NCI-H2107 treated with DMSO at 0.1 percent for 48 hours (cell line): ENCODE measurements around the gene CGN.

ENCODE experiments used
- DNase-seq: peaks from one replicate; lab custom pipeline; 2025; ENCODE audit not compliant: unreplicated experiment; lab: John Stamatoyannopoulos, UW

CGN gene

GRCh38 chr1:151523326-151523725, 12.1 kb downstream of the CGN start:
- DNase-seq: no peak

DNA sequence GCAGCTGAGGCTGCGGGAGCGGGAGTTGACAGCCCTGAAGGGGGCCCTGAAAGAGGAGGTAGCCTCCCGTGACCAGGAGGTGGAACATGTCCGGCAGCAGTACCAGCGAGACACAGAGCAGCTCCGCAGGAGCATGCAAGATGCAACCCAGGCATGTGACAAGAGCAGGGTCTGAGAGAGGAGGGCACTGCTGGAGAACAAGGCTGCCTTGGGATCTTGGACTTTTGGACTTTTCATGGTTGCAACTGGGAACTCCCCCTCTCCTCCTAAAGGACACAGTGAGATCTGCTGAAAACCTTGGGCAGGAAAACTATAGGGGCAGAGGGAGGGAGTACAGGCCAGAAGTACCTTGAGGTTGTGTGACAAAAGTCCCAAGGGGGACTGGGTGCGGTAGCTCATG, 13.5 kb downstream of the CGN start:
- DNase-seq: no peak

GRCh38 chr1:151526735-151527525, 15.7 kb downstream of the CGN start:
- no peak for DNase-seq

- DNase-seq: no peak
These were observed 18.1 kb downstream of the CGN start for GRCh38 chr1:151529211-151529702.

DNA sequence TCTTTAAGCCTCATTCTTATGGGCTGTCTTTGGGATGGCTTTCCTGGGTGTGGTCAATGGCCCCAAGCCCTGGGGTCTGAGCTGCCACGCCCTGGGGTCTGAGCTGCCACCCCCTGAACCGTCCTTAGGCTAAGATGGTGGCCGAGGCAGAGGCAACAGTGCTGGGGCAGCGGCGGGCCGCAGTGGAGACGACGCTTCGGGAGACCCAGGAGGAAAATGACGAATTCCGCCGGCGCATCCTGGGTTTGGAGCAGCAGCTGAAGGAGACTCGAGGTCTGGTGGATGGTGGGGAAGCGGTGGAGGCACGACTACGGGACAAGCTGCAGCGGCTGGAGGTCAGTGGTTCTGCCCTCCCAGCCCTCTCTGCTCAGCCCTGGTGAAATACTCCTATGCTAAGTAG, 18.6 kb downstream of the CGN start:
- DNase-seq: no peak

GRCh38 chr1:151530461-151530860, 19.3 kb downstream of the CGN start:
- no peak for DNase-seq

DNA sequence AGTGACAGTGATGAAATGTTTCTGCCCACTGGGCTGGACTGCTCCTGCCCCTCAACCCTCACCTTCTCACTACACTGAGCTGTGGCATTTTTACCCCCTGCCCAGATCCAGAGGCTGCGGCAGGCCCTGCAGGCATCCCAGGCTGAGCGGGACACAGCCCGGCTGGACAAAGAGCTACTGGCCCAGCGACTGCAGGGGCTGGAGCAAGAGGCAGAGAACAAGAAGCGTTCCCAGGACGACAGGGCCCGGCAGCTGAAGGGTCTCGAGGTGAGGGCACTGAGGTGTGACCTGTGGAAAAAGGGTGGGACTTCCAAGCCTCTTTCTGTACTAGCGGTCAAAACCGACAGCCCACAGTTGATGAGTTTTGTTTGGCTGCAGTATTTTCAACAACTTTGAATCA, 22.7 kb downstream of the CGN start:
- no peak for DNase-seq

GRCh38 chr1:151534662-151535278, 23.6 kb downstream of the CGN start:
- DNase-seq: peak; percentile 61

DNA sequence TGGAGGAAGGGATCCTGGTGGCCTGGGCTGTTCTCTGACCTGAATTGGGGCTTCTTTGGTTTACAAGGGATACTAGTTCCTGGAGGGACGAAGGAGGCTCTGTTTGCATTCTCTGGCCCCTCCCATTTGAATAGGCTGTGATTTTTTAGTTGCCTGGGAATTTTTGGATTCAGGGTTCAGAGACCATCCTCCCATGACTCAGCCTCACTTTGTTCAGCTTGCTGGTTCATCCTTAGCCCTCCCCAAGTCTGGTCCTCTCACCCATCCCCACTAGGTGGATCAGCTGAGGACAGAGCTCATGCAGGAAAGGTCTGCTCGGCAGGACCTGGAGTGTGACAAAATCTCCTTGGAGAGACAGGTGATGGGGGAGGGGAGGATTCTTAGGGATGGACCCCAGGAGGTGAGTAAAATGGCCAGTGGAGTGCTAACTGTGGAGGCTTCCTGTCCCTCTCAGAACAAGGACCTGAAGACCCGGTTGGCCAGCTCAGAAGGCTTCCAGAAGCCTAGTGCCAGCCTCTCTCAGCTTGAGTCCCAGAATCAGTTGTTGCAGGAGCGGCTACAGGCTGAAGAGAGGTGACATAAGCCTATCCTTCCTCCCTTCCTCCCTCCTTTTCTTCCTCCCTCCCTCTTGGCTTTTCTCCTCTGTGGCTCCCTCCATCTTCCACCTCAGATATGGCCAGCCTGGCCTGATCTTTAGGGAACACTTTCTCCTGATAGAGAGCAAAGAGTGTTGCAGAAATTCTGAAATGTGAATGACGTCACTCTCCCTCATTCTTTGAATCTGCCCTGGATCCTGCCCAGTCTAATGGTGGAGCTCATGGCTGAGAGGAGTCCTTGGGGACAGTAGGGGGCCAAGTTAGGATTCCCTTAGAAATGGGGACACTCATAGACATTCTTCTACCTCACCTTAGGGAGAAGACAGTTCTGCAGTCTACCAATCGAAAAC, 24.4 kb downstream of the CGN start:
- DNase-seq: no peak

GRCh38 chr1:151536499-151536898, 25.3 kb downstream of the CGN start:
- no peak for DNase-seq

DNA sequence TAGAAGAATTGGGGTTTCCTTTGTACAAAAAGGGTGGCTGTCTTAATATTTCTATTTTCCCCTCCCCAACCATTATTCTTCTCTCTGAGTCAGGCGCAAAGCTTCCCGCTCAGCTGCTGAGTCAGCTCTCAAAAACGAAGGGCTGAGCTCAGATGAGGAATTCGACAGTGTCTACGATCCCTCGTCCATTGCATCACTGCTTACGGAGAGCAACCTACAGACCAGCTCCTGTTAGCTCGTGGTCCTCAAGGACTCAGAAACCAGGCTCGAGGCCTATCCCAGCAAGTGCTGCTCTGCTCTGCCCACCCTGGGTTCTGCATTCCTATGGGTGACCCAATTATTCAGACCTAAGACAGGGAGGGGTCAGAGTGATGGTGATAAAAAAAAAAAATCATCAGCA, 25.9 kb downstream of the CGN start:
- DNase-seq: no peak

DNA sequence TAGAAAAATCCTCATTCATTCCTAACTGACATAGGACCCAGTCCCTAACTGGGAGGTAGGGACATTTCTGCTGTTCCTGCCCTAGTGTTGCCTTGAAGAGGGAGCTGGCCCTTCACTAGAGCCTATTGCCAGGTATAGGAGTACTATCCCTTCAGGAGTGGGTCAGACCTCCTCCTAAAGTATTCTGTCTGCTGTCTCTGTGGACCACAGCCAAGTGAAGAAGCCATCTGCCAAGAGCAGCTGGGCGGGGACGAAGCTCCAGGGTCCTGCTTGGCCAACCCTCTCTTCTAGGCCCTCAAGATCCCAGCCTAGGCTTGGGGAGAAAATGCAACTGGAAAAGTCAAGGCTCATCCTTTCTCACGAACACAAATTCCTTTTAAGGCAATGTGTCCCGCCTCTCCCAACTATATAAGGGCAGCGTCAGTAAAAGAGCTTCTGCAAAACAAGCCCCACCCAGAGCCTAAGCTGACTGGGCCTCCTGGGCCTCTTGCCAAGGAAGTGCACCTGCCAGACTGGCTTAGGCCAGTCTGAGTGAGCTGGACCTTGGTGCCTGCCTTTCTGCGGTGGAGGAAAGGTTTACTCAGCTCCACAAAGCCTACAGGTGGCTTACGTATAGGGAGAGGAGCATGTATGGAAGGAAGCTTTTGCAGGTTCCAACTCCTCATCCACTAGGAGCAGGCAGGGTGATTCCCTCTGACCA, 28.3 kb downstream of the CGN start:
- DNase-seq: peak; percentile 97

DNA sequence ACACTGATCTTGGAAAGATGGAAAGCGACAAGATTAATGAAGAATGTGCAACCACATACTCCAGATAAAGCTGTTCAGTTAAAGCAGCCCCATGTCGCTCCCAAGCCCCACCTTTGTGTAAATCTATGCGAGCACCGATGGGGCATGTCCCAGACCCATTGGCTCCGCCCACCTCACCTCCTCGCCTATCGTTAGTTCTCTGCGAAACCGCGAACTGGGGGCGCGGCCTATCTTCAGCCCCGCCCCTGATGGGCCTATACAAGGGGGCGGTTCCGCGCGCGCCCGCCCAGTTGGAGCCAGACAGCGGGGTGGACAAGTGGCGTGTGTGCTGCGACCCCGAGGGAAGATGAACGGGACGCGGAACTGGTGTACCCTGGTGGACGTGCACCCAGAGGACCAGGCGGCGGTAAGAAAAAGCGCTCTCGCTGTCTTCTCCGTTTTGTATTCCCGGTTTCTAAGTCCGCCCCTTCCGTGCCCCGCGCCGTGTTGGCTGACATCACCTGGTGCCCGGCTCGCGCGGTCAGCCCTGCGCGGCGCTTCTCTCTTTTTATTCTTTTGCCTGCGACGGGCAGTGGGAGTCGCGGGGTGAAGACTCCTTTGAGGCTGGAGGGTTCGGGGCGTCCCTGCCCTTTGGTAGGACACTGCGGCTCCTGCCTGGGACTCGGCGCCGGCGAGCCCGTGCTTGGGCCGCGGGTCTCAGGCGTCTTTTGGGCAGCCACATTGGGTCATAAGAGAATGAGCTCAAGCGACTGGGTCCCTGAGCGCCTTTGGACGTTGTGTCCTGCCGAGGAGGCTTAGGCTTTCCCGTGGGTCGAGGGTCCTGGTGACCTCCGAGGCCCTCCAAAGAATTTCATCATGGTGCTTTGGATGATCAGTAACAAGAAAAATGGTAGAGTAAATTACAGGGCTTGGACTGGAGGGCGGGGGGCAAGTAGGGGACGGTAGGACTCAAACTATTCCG, 29.1 kb downstream of the CGN start, which contains the start of gene TUFT1:
Gene TUFT1, plus strand, starts transcription at position 289 of the 961 bp plus-strand sequence. Its CDS starts 58 bp downstream, at position 347.
- DNase-seq: peak; percentile 95

DNA sequence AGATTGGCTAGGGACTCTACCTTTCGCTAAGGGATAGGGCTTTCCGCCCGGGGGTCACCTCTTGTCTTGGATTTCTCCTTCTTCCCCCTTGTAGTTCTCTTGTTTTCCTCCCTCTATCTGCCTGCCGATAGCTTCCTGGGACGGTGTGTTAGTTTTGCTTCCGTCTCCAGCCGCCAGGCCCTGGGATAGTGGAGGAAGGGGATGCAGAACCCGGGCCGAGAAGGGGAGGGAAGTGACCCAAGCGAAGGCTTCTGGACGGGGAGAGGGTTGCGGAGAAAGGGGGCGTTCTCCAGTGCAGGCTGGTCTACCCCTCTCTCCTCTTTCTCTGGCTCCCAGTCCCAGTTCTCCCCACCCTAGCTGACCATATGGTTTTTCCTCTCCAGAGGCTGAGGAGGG, 29.8 kb downstream of the CGN start:
- DNase-seq: peak; percentile 22

GRCh38 chr1:151541752-151542151, 30.6 kb downstream of the CGN start:
- DNase-seq: no peak

GRCh38 chr1:151542710-151543129, 31.5 kb downstream of the CGN start:
- no peak for DNase-seq

GRCh38 chr1:151545542-151545941, 34.4 kb downstream of the CGN start:
- DNase-seq: no peak

DNA sequence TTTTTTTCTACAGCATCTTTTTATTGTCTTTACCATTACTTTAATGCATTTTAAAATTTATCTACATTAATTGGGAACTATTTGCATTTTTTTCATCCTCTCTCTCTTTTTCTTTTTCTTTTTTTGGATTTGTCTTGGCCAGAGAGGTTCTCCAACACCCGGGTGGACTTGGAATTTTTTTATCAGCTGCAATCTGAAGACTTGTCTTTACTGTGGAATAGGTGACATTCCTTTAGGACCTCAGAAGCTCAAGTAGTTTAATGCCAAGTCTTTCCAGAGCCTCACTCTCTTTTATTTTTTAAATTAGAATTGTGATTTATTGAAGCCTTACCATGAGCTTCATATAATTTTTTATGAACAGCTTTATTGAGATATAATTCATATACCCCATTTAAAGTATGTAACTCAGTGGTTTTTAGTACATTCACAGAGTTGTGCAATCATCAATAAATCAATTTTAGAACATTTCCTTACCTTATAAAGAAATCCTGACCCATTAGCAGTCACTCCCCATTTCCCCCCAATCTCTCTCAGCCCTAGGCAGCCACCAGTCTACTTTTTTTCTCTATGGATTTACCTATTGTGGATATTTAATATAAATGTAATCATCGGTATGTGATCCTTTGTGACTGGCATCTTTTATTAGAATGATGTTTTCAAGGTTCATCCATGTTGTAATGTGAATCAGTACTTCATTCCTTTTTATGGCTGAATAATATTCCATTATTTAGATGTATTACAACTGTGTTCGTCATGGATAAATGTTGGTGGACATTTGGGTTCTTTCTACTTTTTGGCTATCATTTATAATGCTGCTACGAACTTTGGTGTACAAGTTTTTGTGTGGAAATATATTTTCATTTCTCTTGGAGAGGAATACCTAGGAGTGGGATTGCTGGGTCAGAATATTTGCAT, 35.1 kb downstream of the CGN start:
- no peak for DNase-seq
